GM12801 (cell line): ENCODE data around the gene HBZ.
"Not testable (repeated sequence)": the region's sequence is repeated elsewhere in the genome, so short reads cannot be mapped to it uniquely, and the experiment has no call there.

Experiments used
- CTCF ChIP-seq: IDR thresholded peaks from one replicate; pipeline ENCODE4 v1.5.1; 2011; ENCODE audit warnings: control low read depth; ENCODE audit not compliant: insufficient read length; ENCODE audit errors: extremely low read depth

The HBZ gene

GRCh38 chr16:166375-167121 is 14.1 kb downstream of the HBZ start:
- TF ChIP-seq CTCF = no peak

- TF ChIP-seq CTCF = no peak
Observed at GRCh38 chr16:167122-167690, 14.8 kb downstream of the HBZ start.

- TF ChIP-seq CTCF = no peak
Observed at GRCh38 chr16:168424-168823, 16.0 kb downstream of the HBZ start.

- TF ChIP-seq CTCF = no peak
Observed at GRCh38 chr16:169014-169413, 16.6 kb downstream of the HBZ start.

GRCh38 chr16:170788-171187 is 18.3 kb downstream of the HBZ start:
- no peak for TF ChIP-seq CTCF

- TF ChIP-seq CTCF = not testable (repeated sequence)
Observed at GRCh38 chr16:172374-172941, 20.0 kb downstream of the HBZ start, which contains the start of gene HBA2. Gene HBA2 (plus strand): TSS chr16:172876. CDS start chr16:172913, 37 bp downstream.

- TF ChIP-seq CTCF = no peak
Observed at GRCh38 chr16:175011-175949, 22.8 kb downstream of the HBZ start.
